ENCODE data around the gene KCNH2. TPM values are rescaled to one million over a fixed set of nuclear protein-coding genes. Genes with fewer than 3 reads are reported as not detected.

Gene KCNH2
- total RNA-seq, 3 donors from 2014 or later (not counting 1 experiment from before 2014, with no cell fraction given), result 0.39 to 0.60 TPM; not detected in 1

DNA sequence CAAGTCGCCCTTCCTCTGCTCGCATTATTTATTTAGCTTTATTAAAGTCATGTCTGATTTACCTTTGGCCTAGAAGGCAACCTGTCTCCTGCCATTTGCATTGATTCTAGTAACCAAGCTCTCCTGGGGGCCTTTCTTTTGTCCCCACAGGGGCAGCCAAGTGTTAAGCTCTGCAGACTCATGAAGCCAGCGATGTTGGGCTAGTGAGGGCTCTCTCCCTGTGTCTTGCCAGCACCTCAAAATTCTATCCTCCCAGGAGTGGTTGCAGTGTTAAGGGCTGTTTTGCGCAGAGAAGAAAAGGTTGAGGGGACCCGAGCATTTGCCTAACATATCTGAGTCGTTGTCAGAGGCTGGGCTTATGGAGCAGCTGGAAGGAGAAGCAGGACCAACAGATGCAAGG is 63.9 kb downstream of the KCNH2 start:
- H3K36me3 ChIP-seq (ENCODE audit: control insufficient read depth, insufficient read depth, low read length), result no peaks in the 10 kb centered on the region
- Mint-ChIP-seq H3K9me3 (peaks cover 0 to 3% of the 10 kb centered on the region in 2 donors), H3K4me1 (peaks cover 5 to 6% of the 10 kb centered on the region in 2 donors), H3K27me3 (ENCODE audit: low read depth in 2 of 2) (peaks cover 34 to 46% of the 10 kb centered on the region in 2 donors), H3K36me3 (no peaks in the 10 kb centered on the region), H3K27ac (no peak overlapping the region), H3K4me3 (no peak overlapping the region)
- intact Hi-C loops (cut with micrococcal nuclease), result no loop called here
- H3K27me3 ChIP-seq (ENCODE audit: control insufficient read depth, insufficient read depth, low read length), result peaks cover 2% of the 10 kb centered on the region
- 87% methylated on average over 5 of the region's 6 CpGs for WGBS (ENCODE audit: insufficient coverage)
- TF ChIP-seq CTCF (IDR thresholded peaks at IDR 0.05), result no peak
- no peaks in the 10 kb centered on the region for H3K9me3 ChIP-seq (ENCODE audit: control insufficient read depth, insufficient read depth, low read length)
- no peak overlapping the region for H3K27ac ChIP-seq (ENCODE audit: low read length)
- DNase-seq (no peak), ATAC-seq (no peak)
- H3K4me1 ChIP-seq (ENCODE audit: control insufficient read depth, insufficient read depth, low read length), result peaks cover 8% of the 10 kb centered on the region
- H3K4me3 ChIP-seq (ENCODE audit: low read length), result no peak overlapping the region

DNA sequence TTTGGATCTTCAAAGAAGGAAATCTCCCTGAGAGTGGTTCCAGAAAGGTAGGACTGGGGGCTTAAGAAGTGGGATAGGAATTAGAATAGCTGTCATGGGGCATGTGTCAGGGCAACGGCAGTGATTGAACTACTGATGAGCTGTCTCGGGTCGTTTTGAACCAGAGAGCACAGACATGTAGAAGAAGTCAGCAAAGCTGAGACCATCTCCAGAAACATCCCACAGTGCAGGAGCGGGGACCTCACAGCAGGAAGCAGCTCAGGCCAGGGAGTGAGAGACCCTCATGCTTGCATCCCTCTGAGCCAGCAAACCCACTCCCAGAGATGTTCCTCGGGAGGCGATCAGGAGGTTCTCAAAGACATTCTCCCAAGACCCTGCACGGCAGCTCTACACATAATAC is 65.7 kb downstream of the KCNH2 start:
- H3K27me3 ChIP-seq (ENCODE audit: control insufficient read depth, insufficient read depth, low read length), result peaks cover 5% of the 10 kb centered on the region
- WGBS (ENCODE audit: insufficient coverage), result 81% methylated on average over 7 of the region's 7 CpGs
- no peak for TF ChIP-seq CTCF (IDR thresholded peaks at IDR 0.05)
- no peaks in the 10 kb centered on the region for H3K36me3 Mint-ChIP-seq
- peaks cover 10 to 11% of the 10 kb centered on the region in 2 donors for H3K4me1 Mint-ChIP-seq
- no peak overlapping the region for H3K4me3 Mint-ChIP-seq
- H3K27me3 Mint-ChIP-seq (ENCODE audit: low read depth in 2 of 2), result peaks cover 27 to 37% of the 10 kb centered on the region in 2 donors
- no peak for ATAC-seq
- DNase-seq, result no peak
- H3K4me1 ChIP-seq (ENCODE audit: control insufficient read depth, insufficient read depth, low read length), result peaks cover 17% of the 10 kb centered on the region
- no peak overlapping the region for H3K27ac Mint-ChIP-seq
- no peak overlapping the region for H3K4me3 ChIP-seq (ENCODE audit: low read length)
- peaks cover 0 to 3% of the 10 kb centered on the region in 2 donors for H3K9me3 Mint-ChIP-seq
- no peak overlapping the region for H3K27ac ChIP-seq (ENCODE audit: low read length)
- no peaks in the 10 kb centered on the region for H3K9me3 ChIP-seq (ENCODE audit: control insufficient read depth, insufficient read depth, low read length)
- intact Hi-C loops (cut with micrococcal nuclease), result no loop called here
- H3K36me3 ChIP-seq (ENCODE audit: control insufficient read depth, insufficient read depth, low read length), result no peaks in the 10 kb centered on the region

GRCh38 chr7:150911590-150912267 is 66.4 kb downstream of the KCNH2 start:
- H3K9me3 Mint-ChIP-seq, result peaks cover 0 to 3% of the 10 kb centered on the region in 2 donors
- no peak for TF ChIP-seq CTCF (IDR thresholded peaks at IDR 0.05)
- ATAC-seq (no peak), DNase-seq (no peak)
- H3K27me3 ChIP-seq (ENCODE audit: control insufficient read depth, insufficient read depth, low read length), result peaks cover 3% of the 10 kb centered on the region
- H3K27me3 Mint-ChIP-seq (ENCODE audit: low read depth in 2 of 2), result peaks cover 27 to 37% of the 10 kb centered on the region in 2 donors
- intact Hi-C loops (cut with micrococcal nuclease), result no loop called here
- H3K36me3 ChIP-seq (ENCODE audit: control insufficient read depth, insufficient read depth, low read length), result no peaks in the 10 kb centered on the region
- peaks cover 17% of the 10 kb centered on the region for H3K4me1 ChIP-seq (ENCODE audit: control insufficient read depth, insufficient read depth, low read length)
- H3K27ac ChIP-seq (ENCODE audit: low read length), result no peak overlapping the region
- no peak overlapping the region for H3K4me3 ChIP-seq (ENCODE audit: low read length)
- H3K4me3 Mint-ChIP-seq, result no peak overlapping the region
- H3K36me3 Mint-ChIP-seq, result no peaks in the 10 kb centered on the region
- 95% methylated on average over 10 of the region's 11 CpGs for WGBS (ENCODE audit: insufficient coverage)
- H3K27ac Mint-ChIP-seq, result no peak overlapping the region
- no peaks in the 10 kb centered on the region for H3K9me3 ChIP-seq (ENCODE audit: control insufficient read depth, insufficient read depth, low read length)
- peaks cover 10 to 11% of the 10 kb centered on the region in 2 donors for H3K4me1 Mint-ChIP-seq

- no peak for ATAC-seq
- peaks cover 10 to 11% of the 10 kb centered on the region in 2 donors for H3K4me1 Mint-ChIP-seq
Observed at GRCh38 chr7:150910996-150911422, 67.1 kb downstream of the KCNH2 start.

More at GRCh38 chr7:150910996-150911422, 67.1 kb downstream of the KCNH2 start:
- peaks cover 0 to 3% of the 10 kb centered on the region in 2 donors for H3K9me3 Mint-ChIP-seq
- H3K27me3 Mint-ChIP-seq (ENCODE audit: low read depth in 2 of 2), result peaks cover 29 to 40% of the 10 kb centered on the region in 2 donors
- no peak overlapping the region for H3K27ac Mint-ChIP-seq
- WGBS (ENCODE audit: insufficient coverage), result 45% methylated on average over 12 of the region's 12 CpGs
- no peak for TF ChIP-seq CTCF (IDR thresholded peaks at IDR 0.05)
- peaks cover 17% of the 10 kb centered on the region for H3K4me1 ChIP-seq (ENCODE audit: control insufficient read depth, insufficient read depth, low read length)
- H3K4me3 Mint-ChIP-seq, result no peak overlapping the region
- peaks cover 9% of the 10 kb centered on the region for H3K27me3 ChIP-seq (ENCODE audit: control insufficient read depth, insufficient read depth, low read length)
- no peaks in the 10 kb centered on the region for H3K9me3 ChIP-seq (ENCODE audit: control insufficient read depth, insufficient read depth, low read length)
- no peaks in the 10 kb centered on the region for H3K36me3 ChIP-seq (ENCODE audit: control insufficient read depth, insufficient read depth, low read length)
- H3K27ac ChIP-seq (ENCODE audit: low read length), result no peak overlapping the region
- H3K36me3 Mint-ChIP-seq, result no peaks in the 10 kb centered on the region
- intact Hi-C loops (cut with micrococcal nuclease), result no loop called here
- no peak overlapping the region for H3K4me3 ChIP-seq (ENCODE audit: low read length)
- DNase-seq, result no peak

Measured in natural killer cell (primary cell).